ENCODE results near the gene ISCA2. TPM values are rescaled to one million over a fixed set of nuclear protein-coding genes. Genes with fewer than 3 reads are reported as not detected.
A peak's percentile ranks its signal among the peaks of the same experiment; 100 is the strongest.

The ISCA2 gene
- total and polyA plus RNA-seq, 2 experiments from 2014 or later: 44.0 to 171 TPM

GRCh38 chr14:74508292-74508731, 14.7 kb downstream of the ISCA2 start:
- H3K9me3 Mint-ChIP-seq: no peaks in the 10 kb centered on the region; the same call in 2 of the 3 replicates
- no peaks in the 10 kb centered on the region for H3K9me2 ChIP-seq (ENCODE audit: insufficient read depth)
- H3K27ac ChIP-seq (ENCODE audit: low read depth): no peak overlapping the region
- no peaks in the 10 kb centered on the region for H3K4me1 ChIP-seq (ENCODE audit: insufficient read depth)
- H3K4me1 Mint-ChIP-seq: peaks cover 28% of the 10 kb centered on the region
- no peak overlapping the region for H3K27ac Mint-ChIP-seq
- no peaks in the 10 kb centered on the region for H3K79me2 ChIP-seq (replicated peaks; ENCODE audit: insufficient read depth)
- no peak overlapping the region for H3K4me2 ChIP-seq
- no peaks in the 10 kb centered on the region for H3F3A ChIP-seq (replicated peaks; ENCODE audit: low read depth)
- H3K4me3 Mint-ChIP-seq: no peak overlapping the region
- ATAC-seq: peak; percentile 94
- no peaks in the 10 kb centered on the region for H4K20me1 ChIP-seq (replicated peaks; ENCODE audit: insufficient read depth)
- no peaks in the 10 kb centered on the region for H3K27me3 ChIP-seq (ENCODE audit: insufficient read depth)
- H3K36me3 ChIP-seq (ENCODE audit: insufficient read depth): no peaks in the 10 kb centered on the region
- no peak overlapping the region for H3K4me3 ChIP-seq
- DNase-seq (ENCODE audit: low spot score): peak; percentile 90
- TF ChIP-seq, protein P1, sequence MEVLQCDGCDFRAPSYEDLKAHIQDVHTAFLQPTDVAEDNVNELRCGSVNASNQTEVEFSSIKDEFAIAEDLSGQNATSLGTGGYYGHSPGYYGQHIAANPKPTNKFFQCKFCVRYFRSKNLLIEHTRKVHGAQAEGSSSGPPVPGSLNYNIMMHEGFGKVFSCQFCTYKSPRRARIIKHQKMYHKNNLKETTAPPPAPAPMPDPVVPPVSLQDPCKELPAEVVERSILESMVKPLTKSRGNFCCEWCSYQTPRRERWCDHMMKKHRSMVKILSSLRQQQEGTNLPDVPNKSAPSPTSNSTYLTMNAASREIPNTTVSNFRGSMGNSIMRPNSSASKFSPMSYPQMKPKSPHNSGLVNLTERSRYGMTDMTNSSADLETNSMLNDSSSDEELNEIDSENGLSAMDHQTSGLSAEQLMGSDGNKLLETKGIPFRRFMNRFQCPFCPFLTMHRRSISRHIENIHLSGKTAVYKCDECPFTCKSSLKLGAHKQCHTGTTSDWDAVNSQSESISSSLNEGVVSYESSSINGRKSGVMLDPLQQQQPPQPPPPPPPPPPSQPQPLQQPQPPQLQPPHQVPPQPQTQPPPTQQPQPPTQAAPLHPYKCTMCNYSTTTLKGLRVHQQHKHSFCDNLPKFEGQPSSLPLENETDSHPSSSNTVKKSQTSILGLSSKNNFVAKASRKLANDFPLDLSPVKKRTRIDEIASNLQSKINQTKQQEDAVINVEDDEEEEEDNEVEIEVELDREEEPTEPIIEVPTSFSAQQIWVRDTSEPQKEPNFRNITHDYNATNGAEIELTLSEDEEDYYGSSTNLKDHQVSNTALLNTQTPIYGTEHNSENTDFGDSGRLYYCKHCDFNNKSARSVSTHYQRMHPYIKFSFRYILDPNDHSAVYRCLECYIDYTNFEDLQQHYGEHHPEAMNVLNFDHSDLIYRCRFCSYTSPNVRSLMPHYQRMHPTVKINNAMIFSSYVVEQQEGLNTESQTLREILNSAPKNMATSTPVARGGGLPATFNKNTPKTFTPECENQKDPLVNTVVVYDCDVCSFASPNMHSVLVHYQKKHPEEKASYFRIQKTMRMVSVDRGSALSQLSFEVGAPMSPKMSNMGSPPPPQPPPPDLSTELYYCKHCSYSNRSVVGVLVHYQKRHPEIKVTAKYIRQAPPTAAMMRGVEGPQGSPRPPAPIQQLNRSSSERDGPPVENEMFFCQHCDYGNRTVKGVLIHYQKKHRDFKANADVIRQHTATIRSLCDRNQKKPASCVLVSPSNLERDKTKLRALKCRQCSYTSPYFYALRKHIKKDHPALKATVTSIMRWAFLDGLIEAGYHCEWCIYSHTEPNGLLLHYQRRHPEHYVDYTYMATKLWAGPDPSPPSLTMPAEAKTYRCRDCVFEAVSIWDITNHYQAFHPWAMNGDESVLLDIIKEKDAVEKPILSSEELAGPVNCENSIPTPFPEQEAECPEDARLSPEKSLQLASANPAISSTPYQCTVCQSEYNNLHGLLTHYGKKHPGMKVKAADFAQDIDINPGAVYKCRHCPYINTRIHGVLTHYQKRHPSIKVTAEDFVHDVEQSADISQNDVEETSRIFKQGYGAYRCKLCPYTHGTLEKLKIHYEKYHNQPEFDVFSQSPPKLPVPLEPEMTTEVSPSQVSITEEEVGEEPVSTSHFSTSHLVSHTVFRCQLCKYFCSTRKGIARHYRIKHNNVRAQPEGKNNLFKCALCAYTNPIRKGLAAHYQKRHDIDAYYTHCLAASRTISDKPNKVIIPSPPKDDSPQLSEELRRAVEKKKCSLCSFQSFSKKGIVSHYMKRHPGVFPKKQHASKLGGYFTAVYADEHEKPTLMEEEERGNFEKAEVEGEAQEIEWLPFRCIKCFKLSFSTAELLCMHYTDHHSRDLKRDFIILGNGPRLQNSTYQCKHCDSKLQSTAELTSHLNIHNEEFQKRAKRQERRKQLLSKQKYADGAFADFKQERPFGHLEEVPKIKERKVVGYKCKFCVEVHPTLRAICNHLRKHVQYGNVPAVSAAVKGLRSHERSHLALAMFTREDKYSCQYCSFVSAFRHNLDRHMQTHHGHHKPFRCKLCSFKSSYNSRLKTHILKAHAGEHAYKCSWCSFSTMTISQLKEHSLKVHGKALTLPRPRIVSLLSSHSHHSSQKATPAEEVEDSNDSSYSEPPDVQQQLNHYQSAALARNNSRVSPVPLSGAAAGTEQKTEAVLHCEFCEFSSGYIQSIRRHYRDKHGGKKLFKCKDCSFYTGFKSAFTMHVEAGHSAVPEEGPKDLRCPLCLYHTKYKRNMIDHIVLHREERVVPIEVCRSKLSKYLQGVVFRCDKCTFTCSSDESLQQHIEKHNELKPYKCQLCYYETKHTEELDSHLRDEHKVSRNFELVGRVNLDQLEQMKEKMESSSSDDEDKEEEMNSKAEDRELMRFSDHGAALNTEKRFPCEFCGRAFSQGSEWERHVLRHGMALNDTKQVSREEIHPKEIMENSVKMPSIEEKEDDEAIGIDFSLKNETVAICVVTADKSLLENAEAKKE (CRISPR knock-in tag; IDR thresholded peaks at IDR 0.05): no peak
- TF ChIP-seq STAT1 (IDR thresholded peaks at IDR 0.05; ENCODE audit: unreplicated experiment): no peak
- TF ChIP-seq, protein P2, sequence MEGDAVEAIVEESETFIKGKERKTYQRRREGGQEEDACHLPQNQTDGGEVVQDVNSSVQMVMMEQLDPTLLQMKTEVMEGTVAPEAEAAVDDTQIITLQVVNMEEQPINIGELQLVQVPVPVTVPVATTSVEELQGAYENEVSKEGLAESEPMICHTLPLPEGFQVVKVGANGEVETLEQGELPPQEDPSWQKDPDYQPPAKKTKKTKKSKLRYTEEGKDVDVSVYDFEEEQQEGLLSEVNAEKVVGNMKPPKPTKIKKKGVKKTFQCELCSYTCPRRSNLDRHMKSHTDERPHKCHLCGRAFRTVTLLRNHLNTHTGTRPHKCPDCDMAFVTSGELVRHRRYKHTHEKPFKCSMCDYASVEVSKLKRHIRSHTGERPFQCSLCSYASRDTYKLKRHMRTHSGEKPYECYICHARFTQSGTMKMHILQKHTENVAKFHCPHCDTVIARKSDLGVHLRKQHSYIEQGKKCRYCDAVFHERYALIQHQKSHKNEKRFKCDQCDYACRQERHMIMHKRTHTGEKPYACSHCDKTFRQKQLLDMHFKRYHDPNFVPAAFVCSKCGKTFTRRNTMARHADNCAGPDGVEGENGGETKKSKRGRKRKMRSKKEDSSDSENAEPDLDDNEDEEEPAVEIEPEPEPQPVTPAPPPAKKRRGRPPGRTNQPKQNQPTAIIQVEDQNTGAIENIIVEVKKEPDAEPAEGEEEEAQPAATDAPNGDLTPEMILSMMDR (conservative IDR thresholded peaks at IDR 0.05; ENCODE audit: low read depth in 2 of 2): peak; percentile 83 to 97
- no peak for TF ChIP-seq JUNB (IDR thresholded peaks at IDR 0.05; ENCODE audit: unreplicated experiment)
- TF ChIP-seq CREB1 (CRISPR knock-in tag; IDR thresholded peaks at IDR 0.05; ENCODE audit: low read depth): peak; percentile 44; the same call in 1 of the 2 replicates
- H3K36me3 Mint-ChIP-seq (ENCODE audit: low read depth): no peaks in the 10 kb centered on the region
- peaks cover 31% of the 10 kb centered on the region for H3K27me3 Mint-ChIP-seq (ENCODE audit: insufficient read depth, low read depth, poor library complexity)
- no peak overlapping the region; the same call in 1 of the 2 replicates for H2AFZ ChIP-seq
